SK-N-SH (cell line): ENCODE measurements around the gene NOTO. TPM values are rescaled to one million over a fixed set of nuclear protein-coding genes. Genes with fewer than 3 reads are reported as not detected.

Experiments used
- CTCF ChIA-PET: fragments of 300-600, 350-600 bp; formaldehyde crosslinking; extraction: SDS; loops from one replicate; lab custom pipeline; 2021; lab: Yijun Ruan, JAX
- POLR2A ChIA-PET: fragments of 350-600 bp; sonication (Branson Sonifier 250); formaldehyde crosslinking; extraction: SDS; loops from one replicate; lab custom pipeline; 2020; ENCODE audit warnings: antibody characterized with exemption, inconsistent platforms; lab: Yijun Ruan, JAX
- DNase-seq: peaks from one replicate; pipeline ENCODE4 v3.0.0; 2012
- H2AFZ ChIP-seq: fragments of 200-600 bp; sonication (generic); 2 replicates; pipeline ENCODE4 v1.8.1; 2016; ENCODE audit warnings: antibody characterized with exemption, mild to moderate bottlenecking, low read depth
- H3F3A ChIP-seq: fragments of 200-600 bp; sonication (generic); replicated peaks from 2 replicates; pipeline ENCODE3; 2016; ENCODE audit warnings: antibody characterized with exemption, mild to moderate bottlenecking; ENCODE audit not compliant: insufficient read depth
- H3K27ac ChIP-seq, 2 experiments: fragments of 200-500 bp in 1 of 2; fragments of 200-600 bp in 1 of 2; sonication (Bioruptor generic) in 1 of 2; sonication (generic), shearing (Covaris generic) in 1 of 2; 2 replicates each; pipeline versions ENCODE4 v1.5.1 to v1.6.1; 2014 to 2016; ENCODE audit warnings: low read depth in 2 of 2, inconsistent platforms in 1 of 2, low read length in 1 of 2, mild to moderate bottlenecking in 1 of 2, mixed read lengths in 1 of 2
- H3K27me3 ChIP-seq: fragments of 200-600 bp; sonication (generic), shearing (Covaris generic); 2 replicates; pipeline ENCODE4 v1.6.1; 2016; ENCODE audit warnings: mixed run types; ENCODE audit not compliant: insufficient read depth
- H3K36me3 ChIP-seq, 2 experiments: fragments of 200-500 bp in 1 of 2; fragments of 200-600 bp in 1 of 2; sonication (Bioruptor generic) in 1 of 2; sonication (generic) in 1 of 2; replicated peaks in 1 of 2; 2 replicates each; pipeline versions ENCODE3 to v1.5.1; 2014 to 2016; ENCODE audit warnings: low read length in 1 of 2, mild to moderate bottlenecking in 1 of 2; ENCODE audit not compliant: insufficient read depth in 2 of 2, control insufficient read depth in 1 of 2
- H3K4me1 ChIP-seq, 2 experiments: fragments of 200-500 bp in 1 of 2; fragments of 200-600 bp in 1 of 2; sonication (Bioruptor generic) in 1 of 2; sonication (generic), shearing (Covaris generic) in 1 of 2; 2 replicates each; pipeline versions ENCODE4 v1.5.1 to v1.6.1; 2014 to 2016; ENCODE audit warnings: low read depth in 1 of 2, low read length in 1 of 2, mixed run types in 1 of 2; ENCODE audit not compliant: insufficient read depth in 2 of 2, control insufficient read depth in 1 of 2
- H3K4me2 ChIP-seq: fragments of 200-600 bp; sonication (generic), shearing (Covaris generic); 2 replicates; pipeline ENCODE4 v1.6.1; 2017; ENCODE audit warnings: mixed run types
- H3K4me3 ChIP-seq, 2 experiments: fragments of 200-500 bp in 1 of 2; fragments of 200-600 bp in 1 of 2; sonication (Bioruptor generic) in 1 of 2; sonication (generic), shearing (Covaris generic) in 1 of 2; 2 replicates each; pipeline versions ENCODE4 v1.5.1 to v1.8.1; 2014 to 2016; ENCODE audit warnings: low read depth in 2 of 2, inconsistent platforms in 1 of 2, low read length in 1 of 2, mild to moderate bottlenecking in 1 of 2, mixed read lengths in 1 of 2, moderate library complexity in 1 of 2
- H3K79me2 ChIP-seq: fragments of 200-600 bp; sonication (generic); 2 replicates; pipeline ENCODE4 v1.8.1; 2017; ENCODE audit warnings: mild to moderate bottlenecking; ENCODE audit not compliant: insufficient read depth
- H3K9ac ChIP-seq: fragments of 200-600 bp; sonication (generic); 2 replicates; pipeline ENCODE4 v1.6.1; 2017; ENCODE audit warnings: mixed run types
- H3K9me2 ChIP-seq: fragments of 200-600 bp; sonication (generic); 2 replicates; pipeline ENCODE4 v1.6.1; 2017; ENCODE audit warnings: mixed run types
- H3K9me3 ChIP-seq: fragments of 200-600 bp; sonication (generic); 2 replicates; pipeline ENCODE4 v1.6.1; 2017; ENCODE audit warnings: mixed run types, mild to moderate bottlenecking, moderate library complexity
- H4K20me1 ChIP-seq: fragments of 200-600 bp; sonication (generic); 2 replicates; pipeline ENCODE4 v1.6.1; 2017; ENCODE audit warnings: mild to moderate bottlenecking, mixed run types; ENCODE audit not compliant: insufficient read depth
- CHD2 ChIP-seq: fragments of 150-350 bp; IDR thresholded peaks from 2 replicates; pipeline ENCODE4 v1.6.1; 2018; ENCODE audit warnings: low read length; ENCODE audit not compliant: partially characterized antibody
- ELF1 ChIP-seq: IDR thresholded peaks from 2 replicates; pipeline ENCODE4 v1.4.0; 2012
- GABPA ChIP-seq: IDR thresholded peaks from 2 replicates; pipeline ENCODE4 v1.4.0; 2012; ENCODE audit warnings: low read depth, mild to moderate bottlenecking
- GATA2 ChIP-seq: sonication (generic); formaldehyde crosslinking; IDR thresholded peaks from 2 replicates; pipeline ENCODE4 v1.5.0; 2020; ENCODE audit warnings: mild to moderate bottlenecking, missing genetic modification reagents
- JUND ChIP-seq: IDR thresholded peaks from 2 replicates; pipeline ENCODE4 v1.4.0; 2012
- MXI1 ChIP-seq: IDR thresholded peaks from 2 replicates; pipeline ENCODE4 v1.6.1; 2012; ENCODE audit warnings: mild to moderate bottlenecking, low read depth, low read length, improper control_type of control experiment
- POLR2AphosphoS5 ChIP-seq: IDR thresholded peaks from 2 replicates; pipeline ENCODE4 v1.6.1; 2012; ENCODE audit warnings: low read depth, low read length
- RCOR1 ChIP-seq: fragments of 150-350 bp; IDR thresholded peaks from 2 replicates; pipeline ENCODE4 v1.6.1; 2017; ENCODE audit warnings: antibody characterized with exemption, low read length
- RFX5 ChIP-seq: IDR thresholded peaks from 2 replicates; pipeline ENCODE4 v1.6.1; 2012; ENCODE audit warnings: mild to moderate bottlenecking, improper control_type of control experiment, low read length
- RXRA ChIP-seq: IDR thresholded peaks from 2 replicates; pipeline ENCODE4 v1.4.0; 2012; ENCODE audit warnings: low read depth, mild to moderate bottlenecking, borderline replicate concordance
- SIN3A ChIP-seq: IDR thresholded peaks from 2 replicates; pipeline ENCODE4 v1.6.1; 2012; ENCODE audit warnings: low read depth, mild to moderate bottlenecking, low read length, moderate library complexity, borderline replicate concordance
- TAF1 ChIP-seq: IDR thresholded peaks from 2 replicates; pipeline ENCODE4 v1.6.1; 2012; ENCODE audit warnings: low read depth, mild to moderate bottlenecking, low read length, moderate library complexity, borderline replicate concordance
- YY1 ChIP-seq: IDR thresholded peaks from 2 replicates; pipeline ENCODE4 v1.4.0; 2012; ENCODE audit warnings: low read depth, mild to moderate bottlenecking
- WGBS: methylation state at CpG from one replicate; pipeline ENCODE4 v1.1.6; 2017; ENCODE audit warnings: low lambda C conversion rate; 5-methylcytosine and 5-hydroxymethylcytosine counted together
- polyA plus RNA-seq, 3 experiments: library from polyadenylated mRNA; depleted of rRNA; stranded (reverse); fragments of >200 nt; gene quantifications; 2 replicates each; pipeline ENCODE4 v1.2.3, GENCODE V29; 2012
- TF ChIP-seq, protein P1 (sequence below): IDR thresholded peaks from 2 replicates; pipeline ENCODE4; 2012
- TF ChIP-seq, protein P2 (sequence below): IDR thresholded peaks from 2 replicates; pipeline ENCODE4 v1.4.0; 2012; ENCODE audit warnings: low read depth, borderline replicate concordance
- TF ChIP-seq, protein P3 (sequence below): fragments of 150-350 bp; IDR thresholded peaks from 2 replicates; pipeline ENCODE4 v1.6.1; 2016; ENCODE audit warnings: mild to moderate bottlenecking, low read depth, low read length
- TF ChIP-seq, protein P4 (sequence below): IDR thresholded peaks from 2 replicates; pipeline ENCODE4 v1.4.0; 2012; ENCODE audit warnings: low read depth

The NOTO gene
- polyA plus RNA-seq, 1 of the 3 experiments (the other 2 are of a cell fraction): not detected

DNA sequence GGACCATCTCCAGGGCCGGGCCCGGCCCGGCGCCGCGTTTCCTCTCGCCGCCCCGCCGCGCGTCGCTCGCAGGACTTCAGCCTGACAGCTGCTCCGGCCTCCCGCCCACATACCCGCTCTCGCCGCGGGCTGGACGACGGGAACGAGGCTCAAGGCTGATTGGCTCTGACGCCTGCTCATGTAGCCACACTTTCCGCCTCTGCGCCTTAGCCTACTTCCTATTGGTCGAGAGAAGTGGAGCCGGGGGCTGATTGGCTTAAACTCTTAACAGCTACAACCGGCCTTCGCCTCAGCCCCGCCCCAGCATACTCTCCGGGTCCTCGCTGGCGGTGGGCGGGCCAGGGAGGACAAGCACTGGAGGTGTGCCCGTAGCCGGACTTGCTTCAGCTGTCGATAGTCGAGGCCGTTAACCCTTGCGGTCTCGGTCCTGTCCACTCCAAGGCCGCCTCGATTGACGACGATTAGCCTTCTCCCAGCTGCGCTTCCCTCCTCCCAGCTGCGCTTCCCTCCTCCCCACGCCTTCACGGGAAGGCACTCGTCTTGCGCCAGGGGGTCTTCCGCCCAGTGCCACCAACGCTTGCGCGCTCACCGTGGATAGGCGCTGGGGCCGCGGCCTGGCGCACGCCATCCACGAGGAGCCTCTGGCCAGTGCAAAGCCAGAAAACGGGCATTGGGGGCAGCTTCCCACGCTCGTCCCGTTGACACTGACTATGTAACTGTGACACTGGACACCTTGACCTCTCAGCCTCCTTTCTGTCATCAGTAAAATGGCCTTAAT is 31.0 kb downstream of the NOTO start, which contains the start of gene PRADC1:
Gene PRADC1, minus strand, starts transcription at position 86 of the 778 bp plus-strand sequence. Its CDS starts 79 bp downstream, at position 7.
- DNase-seq: peak; percentile 97
- TF ChIP-seq RXRA (no peak), RCOR1 (0 out of 2 replicates have a peak, but pooled peaks have one; percentile 23), CHD2 (peak; percentile 94), POLR2AphosphoS5 (peak; percentile 9; the same call in 1 of the 2 replicates), YY1 (no peak), RFX5 (peak; percentile 88), GABPA (peak; percentile 31; the same call in 1 of the 2 replicates), ELF1 (no peak), GATA2 (CRISPR knock-in tag) (no peak), MXI1 (peak; percentile 96), JUND (no peak), TAF1 (peak; percentile 11; the same call in 1 of the 2 replicates), SIN3A (peak; percentile 97)
- TF ChIP-seq, protein P1, sequence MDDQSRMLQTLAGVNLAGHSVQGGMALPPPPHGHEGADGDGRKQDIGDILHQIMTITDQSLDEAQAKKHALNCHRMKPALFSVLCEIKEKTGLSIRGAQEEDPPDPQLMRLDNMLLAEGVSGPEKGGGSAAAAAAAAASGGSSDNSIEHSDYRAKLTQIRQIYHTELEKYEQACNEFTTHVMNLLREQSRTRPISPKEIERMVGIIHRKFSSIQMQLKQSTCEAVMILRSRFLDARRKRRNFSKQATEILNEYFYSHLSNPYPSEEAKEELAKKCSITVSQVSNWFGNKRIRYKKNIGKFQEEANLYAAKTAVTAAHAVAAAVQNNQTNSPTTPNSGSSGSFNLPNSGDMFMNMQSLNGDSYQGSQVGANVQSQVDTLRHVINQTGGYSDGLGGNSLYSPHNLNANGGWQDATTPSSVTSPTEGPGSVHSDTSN: peak; percentile 98
- TF ChIP-seq, protein P2, sequence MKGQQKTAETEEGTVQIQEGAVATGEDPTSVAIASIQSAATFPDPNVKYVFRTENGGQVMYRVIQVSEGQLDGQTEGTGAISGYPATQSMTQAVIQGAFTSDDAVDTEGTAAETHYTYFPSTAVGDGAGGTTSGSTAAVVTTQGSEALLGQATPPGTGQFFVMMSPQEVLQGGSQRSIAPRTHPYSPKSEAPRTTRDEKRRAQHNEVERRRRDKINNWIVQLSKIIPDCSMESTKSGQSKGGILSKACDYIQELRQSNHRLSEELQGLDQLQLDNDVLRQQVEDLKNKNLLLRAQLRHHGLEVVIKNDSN: no peak
- TF ChIP-seq, protein P3, sequence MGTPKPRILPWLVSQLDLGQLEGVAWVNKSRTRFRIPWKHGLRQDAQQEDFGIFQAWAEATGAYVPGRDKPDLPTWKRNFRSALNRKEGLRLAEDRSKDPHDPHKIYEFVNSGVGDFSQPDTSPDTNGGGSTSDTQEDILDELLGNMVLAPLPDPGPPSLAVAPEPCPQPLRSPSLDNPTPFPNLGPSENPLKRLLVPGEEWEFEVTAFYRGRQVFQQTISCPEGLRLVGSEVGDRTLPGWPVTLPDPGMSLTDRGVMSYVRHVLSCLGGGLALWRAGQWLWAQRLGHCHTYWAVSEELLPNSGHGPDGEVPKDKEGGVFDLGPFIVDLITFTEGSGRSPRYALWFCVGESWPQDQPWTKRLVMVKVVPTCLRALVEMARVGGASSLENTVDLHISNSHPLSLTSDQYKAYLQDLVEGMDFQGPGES: peak; percentile 93
- TF ChIP-seq, protein P4, sequence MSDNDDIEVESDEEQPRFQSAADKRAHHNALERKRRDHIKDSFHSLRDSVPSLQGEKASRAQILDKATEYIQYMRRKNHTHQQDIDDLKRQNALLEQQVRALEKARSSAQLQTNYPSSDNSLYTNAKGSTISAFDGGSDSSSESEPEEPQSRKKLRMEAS: peak; percentile 67
- TF ChIP-seq, all 33 proteins: peak for 11
- H3K9me2 ChIP-seq: no peaks in the 10 kb centered on the region
- H3K4me2 ChIP-seq: peak within 1 kb of the TSS; percentile 98
- H3K36me3 ChIP-seq: peaks cover 5 to 11% of the 10 kb centered on the region in 2 experiments
- CTCF ChIA-PET: interaction anchor here (0.9 to 4.4 kb wide), 10 partner anchors 10 to 59 kb away, joined by 3 to 27 read pairs (median 5); partner anchors contain the start of genes EGR4 and SMYD5
- H3K4me1 ChIP-seq: peaks cover 0 to 20% of the 10 kb centered on the region in 2 experiments; a peak in 3 of 4 replicates
- H3K9me3 ChIP-seq: no peaks in the 10 kb centered on the region
- peaks cover 42% of the 10 kb centered on the region for H3K79me2 ChIP-seq
- H3K9ac ChIP-seq: peak within 1 kb of the TSS; percentile 96
- peak within 1 kb of the TSS; percentile 96 to 99 for H3K4me3 ChIP-seq
- WGBS: 0% methylated on average over 26 of the region's 67 CpGs
- H2AFZ ChIP-seq: peak within 1 kb of the TSS; percentile 94
- peaks cover 32% of the 10 kb centered on the region for H4K20me1 ChIP-seq
- no peaks in the 10 kb centered on the region for H3K27me3 ChIP-seq
- H3F3A ChIP-seq: peaks cover 9% of the 10 kb centered on the region
- POLR2A ChIA-PET: interaction anchor here (0.9 to 2.7 kb wide), 14 partner anchors 9 to 504 kb away, joined by 3 to 13 read pairs (median 4); partner anchors contain the start of genes ALMS1, SMYD5 and TPRKB
- H3K27ac ChIP-seq: peak within 1 kb of the TSS; percentile 91 to 95
